ENCODE results near the gene ESYT3. TPM values are rescaled to one million over a fixed set of nuclear protein-coding genes. Genes with fewer than 3 reads are reported as not detected.
A peak's percentile ranks its signal among the peaks of the same experiment; 100 is the strongest.
"Not testable (repeated sequence)": the region's sequence is repeated elsewhere in the genome, so short reads cannot be mapped to it uniquely, and the experiment has no call there.

Gene ESYT3
- total RNA-seq, 1 donor from 2014 or later, result 2.2 TPM

GRCh38 chr3:138474163-138474562 lies 39.7 kb downstream of the ESYT3 start:
- DNase-seq (ENCODE audit: low read depth), result no peak
- no peak overlapping the region for H3K4me3 ChIP-seq (ENCODE audit: low read depth, low read length)
- TF ChIP-seq CTCF (conservative IDR thresholded peaks at IDR 0.05; ENCODE audit: low read depth, low read length), result no peak

- no peak for TF ChIP-seq CTCF (conservative IDR thresholded peaks at IDR 0.05; ENCODE audit: low read depth, low read length)
- H3K4me3 ChIP-seq (ENCODE audit: low read depth, low read length), result no peak overlapping the region
- no peak for DNase-seq (ENCODE audit: low read depth)
Observed at GRCh38 chr3:138476526-138476925, 42.1 kb downstream of the ESYT3 start.

- TF ChIP-seq CTCF (conservative IDR thresholded peaks at IDR 0.05; ENCODE audit: low read depth, low read length), result no peak
- H3K4me3 ChIP-seq (ENCODE audit: low read depth, low read length), result no peak overlapping the region
- no peak for DNase-seq (ENCODE audit: low read depth)
Observed at GRCh38 chr3:138477120-138477519, 42.7 kb downstream of the ESYT3 start.

GRCh38 chr3:138477801-138478200 lies 43.4 kb downstream of the ESYT3 start:
- no peak for DNase-seq (ENCODE audit: low read depth)
- H3K4me3 ChIP-seq (ENCODE audit: low read depth, low read length), result no peak overlapping the region

GRCh38 chr3:138479438-138479863 lies 45.0 kb downstream of the ESYT3 start:
- no peak overlapping the region for H3K4me3 ChIP-seq (ENCODE audit: low read depth, low read length)
- no peak for DNase-seq (ENCODE audit: low read depth)
- peak; percentile 96 for TF ChIP-seq CTCF (conservative IDR thresholded peaks at IDR 0.05; ENCODE audit: low read depth, low read length)

More at GRCh38 chr3:138477801-138478200, 43.4 kb downstream of the ESYT3 start:
- TF ChIP-seq CTCF (conservative IDR thresholded peaks at IDR 0.05; ENCODE audit: low read depth, low read length), result no peak

GRCh38 chr3:138484672-138485071 lies 50.3 kb downstream of the ESYT3 start:
- H3K4me3 ChIP-seq (ENCODE audit: low read depth, low read length); DNase-seq (ENCODE audit: low read depth): not testable (repeated sequence)

GRCh38 chr3:138486580-138486979 lies 52.2 kb downstream of the ESYT3 start:
- not testable (repeated sequence) for DNase-seq (ENCODE audit: low read depth); H3K4me3 ChIP-seq (ENCODE audit: low read depth, low read length)

GRCh38 chr3:138491971-138492370 lies 57.6 kb downstream of the ESYT3 start:
- no peak for DNase-seq (ENCODE audit: low read depth)
- TF ChIP-seq CTCF (conservative IDR thresholded peaks at IDR 0.05; ENCODE audit: low read depth, low read length), result no peak
- no peak overlapping the region for H3K4me3 ChIP-seq (ENCODE audit: low read depth, low read length)
